Neutrophil (primary cell): ENCODE results near the gene NFU1.
"Not testable (repeated sequence)": the region's sequence is repeated elsewhere in the genome, so short reads cannot be mapped to it uniquely, and the experiment has no call there.

Experiments used
- H3K27ac ChIP-seq: fragments of 200-600 bp; sonication (generic); 2 replicates; pipeline ENCODE4 v1.5.1; 2016; ENCODE audit warnings: mild to moderate bottlenecking, moderate library complexity
- H3K27me3 ChIP-seq: fragments of 200-600 bp; sonication (generic); 2 replicates; pipeline ENCODE4 v1.6.0; 2016; ENCODE audit warnings: mild to moderate bottlenecking
- H3K36me3 ChIP-seq: fragments of 200-600 bp; sonication (generic); 2 replicates; pipeline ENCODE4 v1.5.1; 2017
- H3K4me1 ChIP-seq, 2 experiments: fragments of 200-600 bp in 1 of 2; sonication (generic) in 1 of 2; 1 replicate in 1 of 2; 2 replicates in 1 of 2; pipeline versions ENCODE4 v1.5.1 to v1.6.1; 2013 to 2016; ENCODE audit warnings: low read depth in 1 of 2, low read length in 1 of 2, mild to moderate bottlenecking in 1 of 2, moderate library complexity in 1 of 2; ENCODE audit not compliant: control insufficient read depth in 1 of 2, insufficient read depth in 1 of 2
- H3K4me3 ChIP-seq, 2 experiments: fragments of 200-600 bp in 1 of 2; sonication (generic) in 1 of 2; 1 replicate in 1 of 2; 2 replicates in 1 of 2; pipeline ENCODE4 v1.5.1; 2013 to 2016; ENCODE audit warnings: low read depth in 1 of 2, low read length in 1 of 2, mild to moderate bottlenecking in 1 of 2, moderate library complexity in 1 of 2
- H3K9me3 ChIP-seq: fragments of 200-600 bp; sonication (generic); 2 replicates; pipeline ENCODE4 v1.5.1; 2016
- CTCF ChIP-seq: fragments of 200-600 bp; sonication (generic); IDR thresholded peaks from 2 replicates; pipeline ENCODE4 v1.5.1; 2016; ENCODE audit warnings: antibody characterized with exemption

NFU1 gene

DNA sequence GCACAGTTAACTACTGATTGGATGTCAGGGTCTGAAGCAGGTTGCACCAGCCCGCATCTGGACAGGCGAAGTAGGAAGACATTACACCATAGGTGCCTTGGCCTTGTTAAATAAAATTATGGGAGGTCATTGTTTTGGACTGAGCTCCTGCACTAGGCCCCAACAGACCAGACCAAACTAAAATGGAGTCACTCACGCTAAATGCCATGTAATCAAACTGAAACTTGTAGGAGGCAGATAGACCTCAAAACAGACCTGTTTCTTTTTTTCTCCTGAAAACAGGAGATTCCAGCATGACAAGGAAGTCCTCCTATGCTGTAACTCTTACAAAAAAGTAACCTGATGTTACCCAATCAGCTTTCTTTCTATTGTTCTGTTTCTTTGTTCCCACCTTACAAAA lies 15.5 kb upstream of the NFU1 start:
- no peak for TF ChIP-seq CTCF
- no peak overlapping the region for H3K4me3 ChIP-seq
- no peaks in the 10 kb centered on the region for H3K36me3 ChIP-seq
- no peaks in the 10 kb centered on the region for H3K9me3 ChIP-seq
- no peaks in the 10 kb centered on the region for H3K27me3 ChIP-seq
- H3K27ac ChIP-seq: peak overlapping the region; percentile 86
- peaks cover 21 to 22% of the 10 kb centered on the region in 2 experiments for H3K4me1 ChIP-seq

GRCh38 chr2:69450735-69451416 lies 13.6 kb upstream of the NFU1 start:
- H3K9me3 ChIP-seq: no peaks in the 10 kb centered on the region
- H3K4me3 ChIP-seq: no peak overlapping the region
- H3K27ac ChIP-seq: no peak overlapping the region
- no peaks in the 10 kb centered on the region for H3K36me3 ChIP-seq
- H3K27me3 ChIP-seq: no peaks in the 10 kb centered on the region
- TF ChIP-seq CTCF: no peak
- H3K4me1 ChIP-seq: peaks cover 21 to 22% of the 10 kb centered on the region in 2 experiments

DNA sequence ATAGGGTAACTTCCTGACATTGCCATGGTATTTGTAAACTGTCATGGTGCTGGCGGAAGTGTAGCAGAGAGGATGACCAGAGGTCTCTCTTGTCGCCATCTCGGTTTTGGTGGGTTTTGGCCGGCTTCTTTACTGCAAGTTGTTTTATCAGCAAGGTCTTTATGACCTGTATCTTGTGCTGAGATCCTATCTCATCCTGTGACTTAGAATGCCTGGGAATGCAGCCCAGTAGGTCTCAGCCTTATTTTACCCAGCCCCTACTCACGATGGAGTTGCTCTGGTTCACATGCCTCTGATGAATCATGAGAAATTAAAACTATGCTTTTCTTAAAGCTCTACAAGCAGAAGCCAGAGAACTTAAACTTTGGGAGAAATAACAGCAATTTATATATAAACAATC lies 12.7 kb upstream of the NFU1 start:
- Histone ChIP-seq H3K9me3 (no peaks in the 10 kb centered on the region), H3K27ac (no peak overlapping the region), H3K4me1 (peaks cover 21 to 22% of the 10 kb centered on the region in 2 experiments), H3K36me3 (no peaks in the 10 kb centered on the region), H3K4me3 (no peak overlapping the region), H3K27me3 (no peaks in the 10 kb centered on the region)
- TF ChIP-seq CTCF: no peak

GRCh38 chr2:69443673-69444072 lies 6.4 kb upstream of the NFU1 start:
- H3K4me3 ChIP-seq, H3K27me3 ChIP-seq, H3K9me3 ChIP-seq, H3K27ac ChIP-seq, H3K4me1 ChIP-seq, H3K36me3 ChIP-seq: not testable (repeated sequence)

- peaks cover 23 to 30% of the 10 kb centered on the region in 2 experiments for H3K4me1 ChIP-seq
- not testable (repeated sequence) for H3K36me3 ChIP-seq, H3K4me3 ChIP-seq, H3K27me3 ChIP-seq, H3K9me3 ChIP-seq, H3K27ac ChIP-seq
Measured at GRCh38 chr2:69439499-69439898, 2.3 kb upstream of the NFU1 start.

GRCh38 chr2:69438580-69438979 lies 1.3 kb upstream of the NFU1 start:
- no peak for TF ChIP-seq CTCF
- Histone ChIP-seq H3K9me3 (no peaks in the 10 kb centered on the region), H3K36me3 (no peaks in the 10 kb centered on the region), H3K4me3 (no peak overlapping the region), H3K4me1 (peaks cover 23 to 35% of the 10 kb centered on the region in 2 experiments), H3K27ac (peak overlapping the region; percentile 89), H3K27me3 (no peaks in the 10 kb centered on the region)
